Measurements from ENCODE around the gene CELSR1. TPM values are rescaled to one million over a fixed set of nuclear protein-coding genes. Genes with fewer than 3 reads are reported as not detected.

Gene CELSR1
- total and polyA plus RNA-seq, 2 of the 13 experiments (the other 11 are each of a cell fraction or from before 2014, with no cell fraction given), result 0.78 to 1.8 TPM

- no peak for TF ChIP-seq PRDM10 (CRISPR knock-in tag; IDR thresholded peaks at IDR 0.05; ENCODE audit: low read depth)
- no peak for TF ChIP-seq NCOA2 (CRISPR knock-in tag; IDR thresholded peaks at IDR 0.05)
- TF ChIP-seq NKX3-1 (CRISPR knock-in tag; IDR thresholded peaks at IDR 0.05), result no peak
- no peak for TF ChIP-seq RXRB (CRISPR knock-in tag; IDR thresholded peaks at IDR 0.05; ENCODE audit: borderline replicate concordance)
- no peak for TF ChIP-seq ZNF350 (CRISPR knock-in tag; IDR thresholded peaks at IDR 0.05; ENCODE audit: borderline replicate concordance, low read depth)
- no peak for TF ChIP-seq ZNF563 (CRISPR knock-in tag; IDR thresholded peaks at IDR 0.05)
- no peak for TF ChIP-seq STAG1 (CRISPR knock-in tag; IDR thresholded peaks at IDR 0.05)
- TF ChIP-seq ZNF501 (CRISPR knock-in tag; IDR thresholded peaks at IDR 0.05), result no peak
- no peak for TF ChIP-seq KDM3A (CRISPR knock-in tag; IDR thresholded peaks at IDR 0.05; ENCODE audit: low read depth)
- TF ChIP-seq ZNF552 (CRISPR knock-in tag; IDR thresholded peaks at IDR 0.05; ENCODE audit: borderline replicate concordance), result no peak
- no peak for TF ChIP-seq ZBTB42 (CRISPR knock-in tag; IDR thresholded peaks at IDR 0.05)
- TF ChIP-seq RFX5 (IDR thresholded peaks at IDR 0.05; ENCODE audit: low read depth, low read length), result no peak
- no peak for TF ChIP-seq ZNF75D (CRISPR knock-in tag; IDR thresholded peaks at IDR 0.05; ENCODE audit: borderline replicate concordance)
- TF ChIP-seq NCOR1 (IDR thresholded peaks at IDR 0.05; ENCODE audit: borderline replicate concordance, low read length), result no peak
- TF ChIP-seq ZNF253 (CRISPR knock-in tag; IDR thresholded peaks at IDR 0.05; ENCODE audit: borderline replicate concordance), result no peak
- TF ChIP-seq PRDM15 (CRISPR knock-in tag; IDR thresholded peaks at IDR 0.05), result no peak
Measured at GRCh38 chr22:46369716-46370583, 167.5 kb downstream of the CELSR1 start (continued).
